ENCODE measurements around the gene WIPF1.

GRCh38 chr2:174595891-174596397 is 1.7 kb downstream of the WIPF1 start:
- TF ChIP-seq, protein P1, sequence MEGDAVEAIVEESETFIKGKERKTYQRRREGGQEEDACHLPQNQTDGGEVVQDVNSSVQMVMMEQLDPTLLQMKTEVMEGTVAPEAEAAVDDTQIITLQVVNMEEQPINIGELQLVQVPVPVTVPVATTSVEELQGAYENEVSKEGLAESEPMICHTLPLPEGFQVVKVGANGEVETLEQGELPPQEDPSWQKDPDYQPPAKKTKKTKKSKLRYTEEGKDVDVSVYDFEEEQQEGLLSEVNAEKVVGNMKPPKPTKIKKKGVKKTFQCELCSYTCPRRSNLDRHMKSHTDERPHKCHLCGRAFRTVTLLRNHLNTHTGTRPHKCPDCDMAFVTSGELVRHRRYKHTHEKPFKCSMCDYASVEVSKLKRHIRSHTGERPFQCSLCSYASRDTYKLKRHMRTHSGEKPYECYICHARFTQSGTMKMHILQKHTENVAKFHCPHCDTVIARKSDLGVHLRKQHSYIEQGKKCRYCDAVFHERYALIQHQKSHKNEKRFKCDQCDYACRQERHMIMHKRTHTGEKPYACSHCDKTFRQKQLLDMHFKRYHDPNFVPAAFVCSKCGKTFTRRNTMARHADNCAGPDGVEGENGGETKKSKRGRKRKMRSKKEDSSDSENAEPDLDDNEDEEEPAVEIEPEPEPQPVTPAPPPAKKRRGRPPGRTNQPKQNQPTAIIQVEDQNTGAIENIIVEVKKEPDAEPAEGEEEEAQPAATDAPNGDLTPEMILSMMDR (IDR thresholded peaks at IDR 0.05; ENCODE audit: poor library complexity): no peak
- TF ChIP-seq EZH2phosphoT487 (IDR thresholded peaks at IDR 0.05; ENCODE audit: low read depth, severe bottlenecking, unreplicated experiment): no peak
- TF ChIP-seq EZH2 (IDR thresholded peaks at IDR 0.05; ENCODE audit: borderline replicate concordance): no peak

All from hepatocyte (in vitro differentiated cells).